Mucosa of stomach (tissue), 1 donor: ENCODE data around the gene ARPC1A.
"Not testable (repeated sequence)": the region's sequence is repeated elsewhere in the genome, so short reads cannot be mapped to it uniquely, and the experiment has no call there.

Source experiments
- H3K27me3 ChIP-seq: one replicate; pipeline ENCODE4 v1.7.0; 2013; ENCODE audit warnings: mild to moderate bottlenecking, low read length; ENCODE audit not compliant: control insufficient read depth, insufficient read depth
- H3K36me3 ChIP-seq: one replicate; pipeline ENCODE4 v1.7.0; 2013; ENCODE audit warnings: low read length; ENCODE audit not compliant: control insufficient read depth, insufficient read depth
- H3K4me1 ChIP-seq: one replicate; pipeline ENCODE4 v1.7.0; 2013; ENCODE audit warnings: mild to moderate bottlenecking, low read length; ENCODE audit not compliant: control insufficient read depth, insufficient read depth
- H3K4me3 ChIP-seq: one replicate; pipeline ENCODE4 v1.7.0; 2013; ENCODE audit warnings: low read length
- H3K9ac ChIP-seq: one replicate; pipeline ENCODE4 v1.7.0; 2013; ENCODE audit warnings: mild to moderate bottlenecking, low read length, moderate library complexity
- H3K9me3 ChIP-seq: one replicate; pipeline ENCODE4 v1.7.0; 2013; ENCODE audit warnings: mild to moderate bottlenecking, low read length, moderate library complexity; ENCODE audit not compliant: control insufficient read depth
- donor health status: Pancreatic carcinoma.

Gene ARPC1A

GRCh38 chr7:99326408-99326782 is 697 bp downstream of the ARPC1A start:
- Histone ChIP-seq H3K9ac (peak overlapping the region; percentile 99), H3K9me3 (no peaks in the 10 kb centered on the region), H3K4me3 (peak overlapping the region; percentile 92), H3K36me3 (no peaks in the 10 kb centered on the region), H3K27me3 (no peaks in the 10 kb centered on the region), H3K4me1 (peaks cover 35% of the 10 kb centered on the region)

- H3K9ac ChIP-seq, result peak overlapping the region; percentile 49
- H3K4me1 ChIP-seq, result peaks cover 30% of the 10 kb centered on the region
- H3K27me3 ChIP-seq, H3K36me3 ChIP-seq, H3K9me3 ChIP-seq, H3K4me3 ChIP-seq: not testable (repeated sequence)
Measured at GRCh38 chr7:99330314-99330961, 4.7 kb downstream of the ARPC1A start.

GRCh38 chr7:99331002-99331401 is 5.3 kb downstream of the ARPC1A start:
- Histone ChIP-seq H3K4me1 (peaks cover 30% of the 10 kb centered on the region), H3K4me3 (no peak overlapping the region), H3K9ac (peak overlapping the region; percentile 49), H3K27me3 (no peaks in the 10 kb centered on the region), H3K9me3 (no peaks in the 10 kb centered on the region), H3K36me3 (peaks cover 9% of the 10 kb centered on the region)

- no peak overlapping the region for H3K9ac ChIP-seq
- no peaks in the 10 kb centered on the region for H3K27me3 ChIP-seq
- no peak overlapping the region for H3K4me3 ChIP-seq
- peaks cover 33% of the 10 kb centered on the region for H3K36me3 ChIP-seq
- H3K4me1 ChIP-seq, result no peaks in the 10 kb centered on the region
- no peaks in the 10 kb centered on the region for H3K9me3 ChIP-seq
Measured at GRCh38 chr7:99339595-99339994, 13.9 kb downstream of the ARPC1A start.

- peaks cover 28% of the 10 kb centered on the region for H3K36me3 ChIP-seq
- H3K27me3 ChIP-seq, result no peaks in the 10 kb centered on the region
Measured at GRCh38 chr7:99340659-99341058, 15.0 kb downstream of the ARPC1A start.

GRCh38 chr7:99344061-99344647 is 18.5 kb downstream of the ARPC1A start:
- H3K36me3 ChIP-seq, result peaks cover 21% of the 10 kb centered on the region
- H3K9me3 ChIP-seq, result no peaks in the 10 kb centered on the region
- H3K4me1 ChIP-seq, result no peaks in the 10 kb centered on the region
- H3K4me3 ChIP-seq, result no peak overlapping the region
- H3K9ac ChIP-seq, result no peak overlapping the region
- no peaks in the 10 kb centered on the region for H3K27me3 ChIP-seq

More at GRCh38 chr7:99340659-99341058, 15.0 kb downstream of the ARPC1A start:
- Histone ChIP-seq H3K4me1 (no peaks in the 10 kb centered on the region), H3K9me3 (no peaks in the 10 kb centered on the region), H3K4me3 (no peak overlapping the region), H3K9ac (no peak overlapping the region)

GRCh38 chr7:99350641-99351040 is 24.9 kb downstream of the ARPC1A start:
- not testable (repeated sequence) for H3K9ac ChIP-seq, H3K4me1 ChIP-seq, H3K4me3 ChIP-seq, H3K9me3 ChIP-seq, H3K27me3 ChIP-seq
- H3K36me3 ChIP-seq, result peaks cover 15% of the 10 kb centered on the region

GRCh38 chr7:99352247-99352646 is 26.5 kb downstream of the ARPC1A start:
- Histone ChIP-seq H3K9me3 (no peaks in the 10 kb centered on the region), H3K4me1 (no peaks in the 10 kb centered on the region), H3K27me3 (no peaks in the 10 kb centered on the region), H3K4me3 (no peak overlapping the region), H3K36me3 (peaks cover 17% of the 10 kb centered on the region), H3K9ac (no peak overlapping the region)

- H3K36me3 ChIP-seq, result peaks cover 28% of the 10 kb centered on the region
- H3K4me1 ChIP-seq, result no peaks in the 10 kb centered on the region
- H3K9me3 ChIP-seq, result no peaks in the 10 kb centered on the region
- H3K27me3 ChIP-seq, result no peaks in the 10 kb centered on the region
- H3K4me3 ChIP-seq, result no peak overlapping the region
- no peak overlapping the region for H3K9ac ChIP-seq
Measured at GRCh38 chr7:99355098-99355497, 29.4 kb downstream of the ARPC1A start.

GRCh38 chr7:99357701-99358490 is 32.2 kb downstream of the ARPC1A start:
- Histone ChIP-seq H3K36me3 (peaks cover 15% of the 10 kb centered on the region), H3K4me3 (no peak overlapping the region)

GRCh38 chr7:99358521-99358920 is 32.8 kb downstream of the ARPC1A start:
- peaks cover 15% of the 10 kb centered on the region for H3K36me3 ChIP-seq
- not testable (repeated sequence) for H3K9ac ChIP-seq, H3K4me1 ChIP-seq, H3K4me3 ChIP-seq, H3K27me3 ChIP-seq, H3K9me3 ChIP-seq

More at GRCh38 chr7:99357701-99358490, 32.2 kb downstream of the ARPC1A start:
- Histone ChIP-seq H3K9ac (no peak overlapping the region), H3K4me1 (no peaks in the 10 kb centered on the region), H3K9me3 (no peaks in the 10 kb centered on the region), H3K27me3 (no peaks in the 10 kb centered on the region)

- no peaks in the 10 kb centered on the region for H3K9me3 ChIP-seq
- no peaks in the 10 kb centered on the region for H3K27me3 ChIP-seq
- no peaks in the 10 kb centered on the region for H3K4me1 ChIP-seq
- H3K4me3 ChIP-seq, result no peak overlapping the region
- no peak overlapping the region for H3K9ac ChIP-seq
- peaks cover 15% of the 10 kb centered on the region for H3K36me3 ChIP-seq
Measured at GRCh38 chr7:99359465-99360154, 33.9 kb downstream of the ARPC1A start.
